Keratinocyte (primary cell): Measurements from ENCODE around the gene CD69. TPM values are rescaled to one million over a fixed set of nuclear protein-coding genes. Genes with fewer than 3 reads are reported as not detected.

Source experiments
- DNase-seq: peaks from one replicate; pipeline ENCODE4 v3.0.0-alpha.2; 2011; ENCODE audit warnings: low read depth, missing footprints, low spot score
- FAIRE-seq: peaks from 2 replicates; lab custom pipeline; 2011; peaks lifted over from hg19 to GRCh38; lab: Jason Lieb, UNC
- H2AFZ ChIP-seq: 2 replicates; pipeline ENCODE4 v1.6.0; 2012; ENCODE audit warnings: low read length, control low read depth, inconsistent platforms; ENCODE audit not compliant: control insufficient read depth
- H3K27ac ChIP-seq: 2 replicates; pipeline ENCODE4 v1.5.1; 2011; ENCODE audit warnings: low read length; ENCODE audit not compliant: control insufficient read depth, insufficient read depth
- H3K27me3 ChIP-seq: 3 replicates; pipeline ENCODE4 v1.6.0; 2011; ENCODE audit warnings: low read length; ENCODE audit not compliant: control insufficient read depth, insufficient read depth; ENCODE audit errors: extremely low read depth
- H3K36me3 ChIP-seq, 2 experiments: 2 replicates in 1 of 2; 3 replicates in 1 of 2; pipeline ENCODE4 v1.5.1; 2011; ENCODE audit warnings: low read length in 2 of 2, mild to moderate bottlenecking in 1 of 2; ENCODE audit not compliant: control insufficient read depth in 2 of 2, insufficient read depth in 2 of 2; ENCODE audit errors: extremely low read depth in 1 of 2
- H3K4me1 ChIP-seq: 3 replicates; pipeline ENCODE4 v1.5.1; 2011; ENCODE audit warnings: low read length; ENCODE audit not compliant: control insufficient read depth, insufficient read depth; ENCODE audit errors: extremely low read depth
- H3K4me2 ChIP-seq: 3 replicates; pipeline ENCODE4 v1.6.0; 2011; ENCODE audit warnings: low read depth, low read length; ENCODE audit not compliant: control insufficient read depth, insufficient read depth; ENCODE audit errors: extremely low read depth
- H3K4me3 ChIP-seq, 3 experiments: fragments of 200-600 bp in 1 of 3; sonication (generic) in 1 of 3; 2 replicates in 2 of 3; 3 replicates in 1 of 3; pipeline ENCODE4 v1.5.1; 2011 to 2016; ENCODE audit warnings: low read length in 3 of 3, mild to moderate bottlenecking in 3 of 3, control low read depth in 2 of 3, inconsistent platforms in 1 of 3, low read depth in 1 of 3, mixed read lengths in 1 of 3, mixed run types in 1 of 3, moderate library complexity in 1 of 3; ENCODE audit not compliant: control insufficient read depth in 2 of 3, insufficient read depth in 2 of 3; ENCODE audit errors: extremely low read depth in 1 of 3
- H3K79me2 ChIP-seq: 2 replicates; pipeline ENCODE4 v1.6.0; 2012; ENCODE audit warnings: low read length; ENCODE audit not compliant: control insufficient read depth, insufficient read depth
- H3K9ac ChIP-seq: 3 replicates; pipeline ENCODE4 v1.6.0; 2011; ENCODE audit warnings: low read length; ENCODE audit not compliant: control insufficient read depth, insufficient read depth; ENCODE audit errors: extremely low read depth
- H3K9me1 ChIP-seq: 3 replicates; pipeline ENCODE4 v1.6.0; 2011; ENCODE audit warnings: low read length; ENCODE audit not compliant: control insufficient read depth, insufficient read depth; ENCODE audit errors: extremely low read depth
- H3K9me3 ChIP-seq: 2 replicates; pipeline ENCODE4 v1.5.1; 2012; ENCODE audit warnings: low read depth, low read length; ENCODE audit not compliant: control insufficient read depth
- H4K20me1 ChIP-seq: 3 replicates; pipeline ENCODE4 v1.6.0; 2011; ENCODE audit warnings: low read length; ENCODE audit not compliant: control insufficient read depth, insufficient read depth; ENCODE audit errors: extremely low read depth
- EZH2 ChIP-seq: IDR thresholded peaks from one replicate; pipeline ENCODE4 v1.6.1; 2012; ENCODE audit warnings: inconsistent platforms, mild to moderate bottlenecking, low read length, moderate library complexity
- dilution Hi-C: fragments of 300-500 bp; cut with MboI; formaldehyde crosslinking; loops from one replicate; pipeline ENCODE4 v1.7.0; 2020; ENCODE audit warnings: low sequenced_read_pairs; ENCODE audit not compliant: extremely low pct_ligation_motif_present
- polyA plus RNA-seq, 5 experiments: library from polyadenylated mRNA; depleted of rRNA in 3 of 5; stranded (reverse) in 3 of 5; stranded (forward) in 1 of 5; unstranded in 1 of 5; fragments of >200 nt; gene quantifications; 1 replicate in 1 of 5; 2 replicates in 3 of 5; 3 replicates in 1 of 5; pipeline versions ENCODE4 v1.2.1 to v1.2.3, GENCODE V29; 2011 to 2012; ENCODE audit warnings: missing spikeins in 2 of 5, low read depth in 1 of 5, low replicate concordance in 1 of 5
- TF ChIP-seq, protein P1 (sequence below), 3 experiments: IDR thresholded peaks in 1 of 3; conservative IDR thresholded peaks in 1 of 3; optimal IDR thresholded peaks in 1 of 3; 2 replicates in 2 of 3; 3 replicates in 1 of 3; pipeline versions ENCODE3 to v1.5.1; 2011; ENCODE audit warnings: low read length in 3 of 3, mild to moderate bottlenecking in 3 of 3, moderate library complexity in 2 of 3, control low read depth in 1 of 3, inconsistent platforms in 1 of 3; ENCODE audit not compliant: insufficient read depth in 2 of 3; ENCODE audit errors: extremely low read depth in 1 of 3

CD69 gene
- polyA plus RNA-seq, 1 donor (not counting 4 experiments of a cell fraction or from before 2014, with no cell fraction given): not detected

DNA sequence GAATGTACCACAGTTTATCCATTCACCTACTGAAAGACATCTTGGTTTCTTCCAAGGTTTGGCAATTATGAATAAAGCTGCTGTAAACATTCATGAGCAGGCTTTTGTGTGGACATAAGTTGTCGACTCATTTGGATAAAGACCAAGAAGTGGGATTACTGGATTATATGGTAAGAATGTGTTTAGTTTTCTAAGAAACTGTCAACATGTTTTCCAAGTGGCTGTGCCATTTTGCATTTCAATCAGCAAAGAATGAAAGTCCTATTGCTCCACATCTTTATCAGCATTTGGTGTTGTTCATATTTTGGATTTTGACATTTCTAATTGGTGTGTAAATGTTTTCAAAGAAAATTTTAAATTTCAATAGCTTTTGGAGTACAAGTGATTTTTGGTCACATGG is 39.3 kb upstream of the CD69 start:
- TF ChIP-seq EZH2: no peak
- TF ChIP-seq, protein P1, sequence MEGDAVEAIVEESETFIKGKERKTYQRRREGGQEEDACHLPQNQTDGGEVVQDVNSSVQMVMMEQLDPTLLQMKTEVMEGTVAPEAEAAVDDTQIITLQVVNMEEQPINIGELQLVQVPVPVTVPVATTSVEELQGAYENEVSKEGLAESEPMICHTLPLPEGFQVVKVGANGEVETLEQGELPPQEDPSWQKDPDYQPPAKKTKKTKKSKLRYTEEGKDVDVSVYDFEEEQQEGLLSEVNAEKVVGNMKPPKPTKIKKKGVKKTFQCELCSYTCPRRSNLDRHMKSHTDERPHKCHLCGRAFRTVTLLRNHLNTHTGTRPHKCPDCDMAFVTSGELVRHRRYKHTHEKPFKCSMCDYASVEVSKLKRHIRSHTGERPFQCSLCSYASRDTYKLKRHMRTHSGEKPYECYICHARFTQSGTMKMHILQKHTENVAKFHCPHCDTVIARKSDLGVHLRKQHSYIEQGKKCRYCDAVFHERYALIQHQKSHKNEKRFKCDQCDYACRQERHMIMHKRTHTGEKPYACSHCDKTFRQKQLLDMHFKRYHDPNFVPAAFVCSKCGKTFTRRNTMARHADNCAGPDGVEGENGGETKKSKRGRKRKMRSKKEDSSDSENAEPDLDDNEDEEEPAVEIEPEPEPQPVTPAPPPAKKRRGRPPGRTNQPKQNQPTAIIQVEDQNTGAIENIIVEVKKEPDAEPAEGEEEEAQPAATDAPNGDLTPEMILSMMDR (optimal IDR thresholded peaks at IDR 0.05 in 1 of 3, IDR thresholded peaks at IDR 0.05 in 1 of 3, conservative IDR thresholded peaks at IDR 0.05 in 1 of 3; ENCODE audit: extremely low read depth in 1 of 3, insufficient read depth in 2 of 3, low read length in 3 of 3): no peak
- DNase-seq (no peak), FAIRE-seq (no peak)
- H3K79me2 ChIP-seq: no peaks in the 10 kb centered on the region
- no peaks in the 10 kb centered on the region for H3K9me3 ChIP-seq
- H3K9me1 ChIP-seq: no peaks in the 10 kb centered on the region
- no peak overlapping the region for H3K9ac ChIP-seq
- H3K4me2 ChIP-seq: no peak overlapping the region
- H3K4me3 ChIP-seq: no peak overlapping the region
- H2AFZ ChIP-seq: no peak overlapping the region
- H3K27me3 ChIP-seq: no peaks in the 10 kb centered on the region
- H3K36me3 ChIP-seq: no peaks in the 10 kb centered on the region
- no peaks in the 10 kb centered on the region for H3K4me1 ChIP-seq
- dilution Hi-C loops: no loop called here
- H3K27ac ChIP-seq: no peak overlapping the region
- no peaks in the 10 kb centered on the region for H4K20me1 ChIP-seq

DNA sequence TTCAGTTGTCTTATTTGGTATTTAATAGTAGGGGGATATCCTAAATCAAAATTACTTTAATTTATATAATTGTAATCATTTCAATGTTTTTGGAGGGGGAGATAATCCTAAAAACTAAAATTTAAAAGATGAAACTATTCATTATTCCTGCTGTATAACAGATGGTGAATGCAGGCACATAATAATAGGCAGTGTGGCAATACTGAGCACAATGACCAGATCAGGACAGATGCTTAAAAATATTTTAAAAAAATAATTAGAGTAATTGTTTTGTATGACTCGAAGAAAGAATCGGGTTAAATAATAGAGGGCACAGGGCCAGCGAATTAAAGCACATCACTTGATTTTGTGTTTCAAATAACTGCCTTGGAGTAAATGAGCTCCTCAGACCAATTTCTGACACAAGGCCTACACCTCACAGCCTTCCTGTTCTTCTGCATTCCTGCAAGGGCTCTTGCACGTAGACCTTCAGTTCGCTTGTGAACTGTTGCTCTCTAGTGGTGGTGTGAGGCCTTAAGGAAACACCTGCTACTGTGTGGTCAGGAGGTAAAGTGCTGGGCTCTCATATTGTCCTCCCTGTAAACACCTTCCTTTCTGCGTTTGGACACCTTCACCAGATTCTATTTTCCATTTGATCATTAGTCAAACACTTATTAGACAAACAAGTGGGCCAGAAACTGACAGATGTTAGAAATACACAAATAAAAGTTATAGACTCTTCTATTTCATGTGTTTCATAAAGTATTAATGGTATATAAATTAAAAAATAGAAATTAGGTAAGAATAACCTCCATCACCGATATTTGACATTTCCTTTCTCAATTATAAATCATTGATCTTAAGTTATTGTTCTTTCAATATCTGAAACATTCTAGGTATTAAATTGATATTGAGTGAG is 37.3 kb upstream of the CD69 start:
- Histone ChIP-seq H3K27me3 (no peaks in the 10 kb centered on the region), H3K9ac (no peak overlapping the region), H3K27ac (no peak overlapping the region), H3K4me1 (no peaks in the 10 kb centered on the region), H3K79me2 (no peaks in the 10 kb centered on the region), H3K9me1 (no peaks in the 10 kb centered on the region), H4K20me1 (no peaks in the 10 kb centered on the region), H3K9me3 (no peaks in the 10 kb centered on the region), H3K4me3 (no peak overlapping the region), H3K4me2 (no peak overlapping the region), H3K36me3 (no peaks in the 10 kb centered on the region), H2AFZ (no peak overlapping the region)
- DNase-seq (peak; percentile 5), FAIRE-seq (peak; percentile 84)
- TF ChIP-seq, protein P1 (optimal IDR thresholded peaks at IDR 0.05 in 1 of 3, IDR thresholded peaks at IDR 0.05 in 1 of 3, conservative IDR thresholded peaks at IDR 0.05 in 1 of 3; ENCODE audit: extremely low read depth in 1 of 3, insufficient read depth in 2 of 3, low read length in 3 of 3): peak; percentile 59 to 88 (median 71)
- TF ChIP-seq EZH2: no peak
- dilution Hi-C loops: no loop called here
